ENCODE measurements around the gene SREK1. TPM values are rescaled to one million over a fixed set of nuclear protein-coding genes. Genes with fewer than 3 reads are reported as not detected.
"Not testable (repeated sequence)": the region's sequence is repeated elsewhere in the genome, so short reads cannot be mapped to it uniquely, and the experiment has no call there.

SREK1 gene
- total RNA-seq, 2 donors from 2014 or later, result 56.1 to 62.0 TPM

- no peak for DNase-seq (ENCODE audit: low spot score)
- intact Hi-C loops (cut with DNase I), result no loop called here
Observed at GRCh38 chr5:66207800-66208561, 63.9 kb downstream of the SREK1 start.

GRCh38 chr5:66209350-66209749 is 65.2 kb downstream of the SREK1 start:
- intact Hi-C loops (cut with DNase I), result no loop called here
- DNase-seq (ENCODE audit: low spot score), result no peak

- intact Hi-C loops (cut with DNase I), result no loop called here
Observed at GRCh38 chr5:66209794-66210193, 65.7 kb downstream of the SREK1 start.

GRCh38 chr5:66213533-66213932 is 69.4 kb downstream of the SREK1 start:
- no peak for DNase-seq (ENCODE audit: low spot score)
- intact Hi-C loops (cut with DNase I), result no loop called here

More at GRCh38 chr5:66209794-66210193, 65.7 kb downstream of the SREK1 start:
- DNase-seq (ENCODE audit: low spot score), result no peak

GRCh38 chr5:66222455-66222854 is 78.4 kb downstream of the SREK1 start:
- no peak for DNase-seq (ENCODE audit: low spot score)
- intact Hi-C loops (cut with DNase I), result no loop called here

- DNase-seq (ENCODE audit: low spot score); intact Hi-C loops (cut with DNase I): not testable (repeated sequence)
Observed at GRCh38 chr5:66222896-66223295, 78.8 kb downstream of the SREK1 start.

GRCh38 chr5:66223637-66224036 is 79.5 kb downstream of the SREK1 start:
- DNase-seq (ENCODE audit: low spot score), result no peak
- intact Hi-C loops (cut with DNase I), result no loop called here

GRCh38 chr5:66224274-66224673 is 80.2 kb downstream of the SREK1 start:
- intact Hi-C loops (cut with DNase I), result no loop called here
- DNase-seq (ENCODE audit: low spot score), result no peak

- no peak for DNase-seq (ENCODE audit: low spot score)
- intact Hi-C loops (cut with DNase I), result no loop called here
Observed at GRCh38 chr5:66224773-66225553, 80.9 kb downstream of the SREK1 start.

- intact Hi-C loops (cut with DNase I), result no loop called here
- no peak for DNase-seq (ENCODE audit: low spot score)
Observed at GRCh38 chr5:66230551-66230950, 86.5 kb downstream of the SREK1 start.

- intact Hi-C loops (cut with DNase I), result no loop called here
- DNase-seq (ENCODE audit: low spot score), result no peak
Observed at GRCh38 chr5:66231508-66231907, 87.4 kb downstream of the SREK1 start.

GRCh38 chr5:66232275-66232674 is 88.2 kb downstream of the SREK1 start:
- no peak for DNase-seq (ENCODE audit: low spot score)

GRCh38 chr5:66232706-66233445 is 88.8 kb downstream of the SREK1 start:
- intact Hi-C loops (cut with DNase I), result no loop called here
- no peak for DNase-seq (ENCODE audit: low spot score)

More at GRCh38 chr5:66232275-66232674, 88.2 kb downstream of the SREK1 start:
- intact Hi-C loops (cut with DNase I), result no loop called here

Other genes with a start within 250 kb of the SREK1 start
- 10 to 100 TPM; 60.3 to 69.5 TPM for gene ERBIN, start 217.7 kb upstream of the SREK1 start, total RNA-seq